ENCODE measurements around the gene HLA-F.
A peak's percentile ranks its signal among the peaks of the same experiment; 100 is the strongest.

The HLA-F gene

GRCh38 chr6:29744131-29744530, 20.9 kb downstream of the HLA-F start:
- no peak for DNase-seq (ENCODE audit: low read depth in 2 of 2)

GRCh38 chr6:29744621-29745020, 21.4 kb downstream of the HLA-F start:
- DNase-seq (ENCODE audit: low read depth in 2 of 2) = no peak

GRCh38 chr6:29745386-29745785, 22.2 kb downstream of the HLA-F start:
- DNase-seq (ENCODE audit: low read depth in 2 of 2) = no peak

- no peak for DNase-seq (ENCODE audit: low read depth in 2 of 2)
Observed at GRCh38 chr6:29745855-29746449, 22.7 kb downstream of the HLA-F start.

- DNase-seq (ENCODE audit: low read depth in 2 of 2) = no peak
Observed at GRCh38 chr6:29746846-29747687, 23.8 kb downstream of the HLA-F start.

- DNase-seq (ENCODE audit: low read depth in 2 of 2) = no peak
Observed at GRCh38 chr6:29747688-29748250, 24.5 kb downstream of the HLA-F start.

GRCh38 chr6:29748391-29749307, 25.4 kb downstream of the HLA-F start:
- peak; percentile 71 for DNase-seq (ENCODE audit: low read depth in 2 of 2)

- no peak for DNase-seq (ENCODE audit: low read depth in 2 of 2)
Observed at GRCh38 chr6:29749308-29749662, 26.1 kb downstream of the HLA-F start.

GRCh38 chr6:29749668-29750067, 26.4 kb downstream of the HLA-F start:
- no peak for DNase-seq (ENCODE audit: low read depth in 2 of 2)

- DNase-seq (ENCODE audit: low read depth in 2 of 2) = no peak
Observed at GRCh38 chr6:29750709-29751108, 27.5 kb downstream of the HLA-F start.

GRCh38 chr6:29751480-29751879, 28.2 kb downstream of the HLA-F start:
- no peak for DNase-seq (ENCODE audit: low read depth in 2 of 2)

GRCh38 chr6:29752451-29753308, 29.4 kb downstream of the HLA-F start:
- DNase-seq (ENCODE audit: low read depth in 2 of 2) = peak; percentile 58

- no peak for DNase-seq (ENCODE audit: low read depth in 2 of 2)
Observed at GRCh38 chr6:29753309-29753644, 30.0 kb downstream of the HLA-F start.

- no peak for DNase-seq (ENCODE audit: low read depth in 2 of 2)
Observed at GRCh38 chr6:29755295-29755871, 32.1 kb downstream of the HLA-F start.

GRCh38 chr6:29757282-29757681, 34.0 kb downstream of the HLA-F start:
- no peak for DNase-seq (ENCODE audit: low read depth in 2 of 2)

- DNase-seq (ENCODE audit: low read depth in 2 of 2) = no peak
Observed at GRCh38 chr6:29757701-29758293, 34.6 kb downstream of the HLA-F start.

- no peak for DNase-seq (ENCODE audit: low read depth in 2 of 2)
Observed at GRCh38 chr6:29758761-29759160, 35.5 kb downstream of the HLA-F start.

- DNase-seq (ENCODE audit: low read depth in 2 of 2) = no peak
Observed at GRCh38 chr6:29759457-29759856, 36.2 kb downstream of the HLA-F start.

GRCh38 chr6:29760328-29760727, 37.1 kb downstream of the HLA-F start:
- DNase-seq (ENCODE audit: low read depth in 2 of 2) = no peak

GRCh38 chr6:29762051-29762450, 38.8 kb downstream of the HLA-F start:
- no peak for DNase-seq (ENCODE audit: low read depth in 2 of 2)

All from stimulated activated CD8-positive, alpha-beta memory T cell treated with anti-CD3 and anti-CD28 coated beads, Interleukin-15, amount 100 ng/mL, for 4 hours (primary cell).